GM12878 (cell line): ENCODE results near the gene NOL12. TPM values are rescaled to one million over a fixed set of nuclear protein-coding genes. Genes with fewer than 3 reads are reported as not detected.
A peak's percentile ranks its signal among the peaks of the same experiment; 100 is the strongest.

Source experiments
- ATF7 ChIP-seq: fragments of 450-650 bp; IDR thresholded peaks from 2 replicates; pipeline ENCODE4 v1.6.1; 2016; ENCODE audit warnings: low read depth, mild to moderate bottlenecking
- CBX5 ChIP-seq: sonication (generic); IDR thresholded peaks from 2 replicates; pipeline ENCODE4 v1.6.1; 2016; ENCODE audit warnings: low read depth, moderate library complexity, mild to moderate bottlenecking, inconsistent platforms
- EGR1 ChIP-seq, 2 experiments: IDR thresholded peaks; 1 replicate in 1 of 2; 2 replicates in 1 of 2; pipeline ENCODE4 v1.6.1; 2011 to 2012; ENCODE audit warnings: low read depth in 2 of 2, low read length in 2 of 2, borderline replicate concordance in 1 of 2, mild to moderate bottlenecking in 1 of 2, moderate library complexity in 1 of 2
- FOXK2 ChIP-seq: fragments of 450-650 bp; IDR thresholded peaks from 2 replicates; pipeline ENCODE4 v1.6.1; 2017; ENCODE audit warnings: mild to moderate bottlenecking, moderate library complexity
- GATAD2B ChIP-seq: fragments of 450-650 bp; conservative IDR thresholded peaks from 2 replicates; pipeline ENCODE4 v1.6.1; 2017; ENCODE audit warnings: low read depth, mild to moderate bottlenecking, moderate library complexity
- HCFC1 ChIP-seq: fragments of 150-350 bp; IDR thresholded peaks from 2 replicates; pipeline ENCODE4 v1.6.1; 2014; ENCODE audit warnings: low read length
- HDAC2 ChIP-seq: fragments of 200-600 bp; sonication (generic); IDR thresholded peaks from 2 replicates; pipeline ENCODE4 v1.6.1; 2017
- HDGF ChIP-seq: fragments of 450-650 bp; IDR thresholded peaks from 2 replicates; pipeline ENCODE4 v1.6.1; 2016; ENCODE audit warnings: antibody characterized with exemption
- MEF2B ChIP-seq: fragments of 450-650 bp; IDR thresholded peaks from 2 replicates; pipeline ENCODE4 v1.6.1; 2018; ENCODE audit warnings: mild to moderate bottlenecking, moderate library complexity; ENCODE audit not compliant: partially characterized antibody, poor library complexity, severe bottlenecking
- MTA3 ChIP-seq: IDR thresholded peaks from 2 replicates; pipeline ENCODE4 v1.6.1; 2012; ENCODE audit warnings: low read length, inconsistent platforms, borderline replicate concordance
- POLR2A ChIP-seq: IDR thresholded peaks from 2 replicates; pipeline ENCODE4 v1.6.1; 2011; ENCODE audit warnings: low read depth, mild to moderate bottlenecking, low read length
- RAD51 ChIP-seq: fragments of 450-650 bp; IDR thresholded peaks from 2 replicates; pipeline ENCODE4 v1.6.1; 2016; ENCODE audit warnings: moderate library complexity, mild to moderate bottlenecking, inconsistent platforms
- SMC3 ChIP-seq: IDR thresholded peaks from 2 replicates; pipeline ENCODE4 v1.6.1; 2011; ENCODE audit warnings: low read length, improper control_type of control experiment, borderline replicate concordance
- SREBF2 ChIP-seq: IDR thresholded peaks from 2 replicates; pipeline ENCODE4 v1.6.1; 2012; ENCODE audit warnings: mild to moderate bottlenecking, low read length
- SUPT20H ChIP-seq: IDR thresholded peaks from 2 replicates; pipeline ENCODE4 v1.6.1; 2011; ENCODE audit warnings: low read depth, mild to moderate bottlenecking, low read length, moderate library complexity, borderline replicate concordance; ENCODE audit not compliant: control insufficient read depth
- TCF3 ChIP-seq: IDR thresholded peaks from 2 replicates; pipeline ENCODE4 v1.6.1; 2012; ENCODE audit warnings: low read depth, mild to moderate bottlenecking, low read length, borderline replicate concordance; ENCODE audit not compliant: insufficient read depth
- polyA plus RNA-seq, 11 experiments: library from polyadenylated mRNA; depleted of rRNA in 4 of 11; unstranded in 6 of 11; stranded (reverse) in 5 of 11; fragments of >200 nt; fragmentation: Nextera tagmentation in 4 of 11; fragmentation: Illumina TruSeq in 1 of 11; extraction: Ambion mirVana in 4 of 11; extraction: Trizol in 1 of 11; gene quantifications; 1 replicate in 1 of 11; 2 replicates in 10 of 11; pipeline versions ENCODE4 v1.2.1 to v1.2.3, GENCODE V29; 2011 to 2016; ENCODE audit warnings: inconsistent platforms in 2 of 11, missing spikeins in 2 of 11, low read depth in 1 of 11
- total RNA-seq, 4 experiments: library from RNA; depleted of rRNA in 3 of 4; stranded (reverse); fragments of >200 nt in 3 of 4; fragmentation: Illumina TruSeq in 1 of 4; extraction: Trizol in 1 of 4; gene quantifications; 2 replicates each; pipeline versions ENCODE4 v1.2.1 to v1.2.3, GENCODE V29; 2013 to 2021
- TF ChIP-seq, protein P1 (sequence below): fragments of 450-650 bp; IDR thresholded peaks from 2 replicates; pipeline ENCODE4 v1.6.1; 2018; ENCODE audit warnings: borderline replicate concordance, mild to moderate bottlenecking; ENCODE audit not compliant: partially characterized antibody
- TF ChIP-seq, protein P2 (sequence below): fragments of 450-650 bp; IDR thresholded peaks from 2 replicates; pipeline ENCODE4 v1.6.1; 2016; ENCODE audit warnings: mild to moderate bottlenecking
- TF ChIP-seq, protein P3 (sequence below): fragments of 450-650 bp; IDR thresholded peaks from 2 replicates; pipeline ENCODE4 v1.6.1; 2017; ENCODE audit warnings: mild to moderate bottlenecking, moderate library complexity
- TF ChIP-seq, protein P4 (sequence below): fragments of 450-650 bp; formaldehyde crosslinking; IDR thresholded peaks from 2 replicates; pipeline ENCODE4 v1.4.0; 2020; ENCODE audit warnings: mild to moderate bottlenecking, moderate library complexity

NOL12 gene
- total and polyA plus RNA-seq, 10 of the 15 experiments (the other 5 are each of a cell fraction or from before 2014, with no cell fraction given) = 3.3 to 69.4 (median 41.1) TPM

DNA sequence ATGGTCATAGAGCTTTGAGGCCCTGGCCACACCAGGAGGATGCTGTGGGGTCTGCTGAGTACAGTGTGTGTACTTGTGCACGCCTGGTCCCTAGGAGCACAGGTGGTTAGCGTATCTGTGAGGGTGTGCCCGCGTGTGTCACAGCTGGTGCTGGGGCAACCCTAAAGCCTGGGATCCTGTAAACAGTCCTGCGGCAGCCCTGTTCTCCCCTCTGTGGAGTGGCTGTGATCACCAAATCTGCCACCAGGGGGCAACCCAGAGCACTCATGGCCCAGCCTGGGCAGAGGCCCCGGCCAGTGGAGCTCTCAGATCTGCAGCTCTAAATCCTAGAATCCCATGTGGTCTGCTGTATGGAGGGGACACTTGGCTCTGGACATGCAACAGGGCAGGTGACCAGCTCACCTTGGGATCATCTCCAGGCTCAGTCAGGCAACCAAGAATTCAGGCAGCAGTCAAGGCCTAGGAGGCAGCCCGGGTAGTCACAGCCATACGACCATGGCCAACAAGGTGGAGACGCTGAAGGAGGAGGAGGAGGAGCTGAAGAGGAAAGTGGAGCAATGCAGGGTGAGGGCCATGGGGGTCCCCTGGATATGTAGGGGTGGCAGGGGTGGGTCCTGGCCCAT is 42.8 kb upstream of the NOL12 start (continued):
- TF ChIP-seq MEF2B (no peak), SMC3 (peak; percentile 85), SUPT20H (no peak), HCFC1 (no peak; the same call in 1 of the 2 replicates), ATF7 (no peak), SREBF2 (no peak), HDGF (peak; percentile 74; the same call in 1 of the 2 replicates), TCF3 (no peak), CBX5 (no peak), RAD51 (no peak), GATAD2B (no peak), MTA3 (no peak), HDAC2 (no peak), FOXK2 (no peak), EGR1 (IDR thresholded peaks at IDR 0.05; ENCODE audit: borderline replicate concordance in 1 of 2, low read depth in 2 of 2, low read length in 2 of 2) (no peak), POLR2A (no peak)
- TF ChIP-seq, protein P1, sequence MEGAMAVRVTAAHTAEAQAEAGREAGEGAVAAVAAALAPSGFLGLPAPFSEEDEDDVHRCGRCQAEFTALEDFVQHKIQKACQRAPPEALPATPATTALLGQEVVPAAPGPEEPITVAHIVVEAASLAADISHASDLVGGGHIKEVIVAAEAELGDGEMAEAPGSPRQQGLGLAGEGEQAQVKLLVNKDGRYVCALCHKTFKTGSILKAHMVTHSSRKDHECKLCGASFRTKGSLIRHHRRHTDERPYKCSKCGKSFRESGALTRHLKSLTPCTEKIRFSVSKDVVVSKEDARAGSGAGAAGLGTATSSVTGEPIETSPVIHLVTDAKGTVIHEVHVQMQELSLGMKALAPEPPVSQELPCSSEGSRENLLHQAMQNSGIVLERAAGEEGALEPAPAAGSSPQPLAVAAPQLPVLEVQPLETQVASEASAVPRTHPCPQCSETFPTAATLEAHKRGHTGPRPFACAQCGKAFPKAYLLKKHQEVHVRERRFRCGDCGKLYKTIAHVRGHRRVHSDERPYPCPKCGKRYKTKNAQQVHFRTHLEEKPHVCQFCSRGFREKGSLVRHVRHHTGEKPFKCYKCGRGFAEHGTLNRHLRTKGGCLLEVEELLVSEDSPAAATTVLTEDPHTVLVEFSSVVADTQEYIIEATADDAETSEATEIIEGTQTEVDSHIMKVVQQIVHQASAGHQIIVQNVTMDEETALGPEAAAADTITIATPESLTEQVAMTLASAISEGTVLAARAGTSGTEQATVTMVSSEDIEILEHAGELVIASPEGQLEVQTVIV = no peak
- TF ChIP-seq, protein P2, sequence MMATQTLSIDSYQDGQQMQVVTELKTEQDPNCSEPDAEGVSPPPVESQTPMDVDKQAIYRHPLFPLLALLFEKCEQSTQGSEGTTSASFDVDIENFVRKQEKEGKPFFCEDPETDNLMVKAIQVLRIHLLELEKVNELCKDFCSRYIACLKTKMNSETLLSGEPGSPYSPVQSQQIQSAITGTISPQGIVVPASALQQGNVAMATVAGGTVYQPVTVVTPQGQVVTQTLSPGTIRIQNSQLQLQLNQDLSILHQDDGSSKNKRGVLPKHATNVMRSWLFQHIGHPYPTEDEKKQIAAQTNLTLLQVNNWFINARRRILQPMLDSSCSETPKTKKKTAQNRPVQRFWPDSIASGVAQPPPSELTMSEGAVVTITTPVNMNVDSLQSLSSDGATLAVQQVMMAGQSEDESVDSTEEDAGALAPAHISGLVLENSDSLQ = no peak
- TF ChIP-seq, protein P3, sequence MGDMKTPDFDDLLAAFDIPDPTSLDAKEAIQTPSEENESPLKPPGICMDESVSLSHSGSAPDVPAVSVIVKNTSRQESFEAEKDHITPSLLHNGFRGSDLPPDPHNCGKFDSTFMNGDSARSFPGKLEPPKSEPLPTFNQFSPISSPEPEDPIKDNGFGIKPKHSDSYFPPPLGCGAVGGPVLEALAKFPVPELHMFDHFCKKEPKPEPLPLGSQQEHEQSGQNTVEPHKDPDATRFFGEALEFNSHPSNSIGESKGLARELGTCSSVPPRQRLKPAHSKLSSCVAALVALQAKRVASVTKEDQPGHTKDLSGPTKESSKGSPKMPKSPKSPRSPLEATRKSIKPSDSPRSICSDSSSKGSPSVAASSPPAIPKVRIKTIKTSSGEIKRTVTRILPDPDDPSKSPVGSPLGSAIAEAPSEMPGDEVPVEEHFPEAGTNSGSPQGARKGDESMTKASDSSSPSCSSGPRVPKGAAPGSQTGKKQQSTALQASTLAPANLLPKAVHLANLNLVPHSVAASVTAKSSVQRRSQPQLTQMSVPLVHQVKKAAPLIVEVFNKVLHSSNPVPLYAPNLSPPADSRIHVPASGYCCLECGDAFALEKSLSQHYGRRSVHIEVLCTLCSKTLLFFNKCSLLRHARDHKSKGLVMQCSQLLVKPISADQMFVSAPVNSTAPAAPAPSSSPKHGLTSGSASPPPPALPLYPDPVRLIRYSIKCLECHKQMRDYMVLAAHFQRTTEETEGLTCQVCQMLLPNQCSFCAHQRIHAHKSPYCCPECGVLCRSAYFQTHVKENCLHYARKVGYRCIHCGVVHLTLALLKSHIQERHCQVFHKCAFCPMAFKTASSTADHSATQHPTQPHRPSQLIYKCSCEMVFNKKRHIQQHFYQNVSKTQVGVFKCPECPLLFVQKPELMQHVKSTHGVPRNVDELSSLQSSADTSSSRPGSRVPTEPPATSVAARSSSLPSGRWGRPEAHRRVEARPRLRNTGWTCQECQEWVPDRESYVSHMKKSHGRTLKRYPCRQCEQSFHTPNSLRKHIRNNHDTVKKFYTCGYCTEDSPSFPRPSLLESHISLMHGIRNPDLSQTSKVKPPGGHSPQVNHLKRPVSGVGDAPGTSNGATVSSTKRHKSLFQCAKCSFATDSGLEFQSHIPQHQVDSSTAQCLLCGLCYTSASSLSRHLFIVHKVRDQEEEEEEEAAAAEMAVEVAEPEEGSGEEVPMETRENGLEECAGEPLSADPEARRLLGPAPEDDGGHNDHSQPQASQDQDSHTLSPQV = no peak
- TF ChIP-seq, protein P4, sequence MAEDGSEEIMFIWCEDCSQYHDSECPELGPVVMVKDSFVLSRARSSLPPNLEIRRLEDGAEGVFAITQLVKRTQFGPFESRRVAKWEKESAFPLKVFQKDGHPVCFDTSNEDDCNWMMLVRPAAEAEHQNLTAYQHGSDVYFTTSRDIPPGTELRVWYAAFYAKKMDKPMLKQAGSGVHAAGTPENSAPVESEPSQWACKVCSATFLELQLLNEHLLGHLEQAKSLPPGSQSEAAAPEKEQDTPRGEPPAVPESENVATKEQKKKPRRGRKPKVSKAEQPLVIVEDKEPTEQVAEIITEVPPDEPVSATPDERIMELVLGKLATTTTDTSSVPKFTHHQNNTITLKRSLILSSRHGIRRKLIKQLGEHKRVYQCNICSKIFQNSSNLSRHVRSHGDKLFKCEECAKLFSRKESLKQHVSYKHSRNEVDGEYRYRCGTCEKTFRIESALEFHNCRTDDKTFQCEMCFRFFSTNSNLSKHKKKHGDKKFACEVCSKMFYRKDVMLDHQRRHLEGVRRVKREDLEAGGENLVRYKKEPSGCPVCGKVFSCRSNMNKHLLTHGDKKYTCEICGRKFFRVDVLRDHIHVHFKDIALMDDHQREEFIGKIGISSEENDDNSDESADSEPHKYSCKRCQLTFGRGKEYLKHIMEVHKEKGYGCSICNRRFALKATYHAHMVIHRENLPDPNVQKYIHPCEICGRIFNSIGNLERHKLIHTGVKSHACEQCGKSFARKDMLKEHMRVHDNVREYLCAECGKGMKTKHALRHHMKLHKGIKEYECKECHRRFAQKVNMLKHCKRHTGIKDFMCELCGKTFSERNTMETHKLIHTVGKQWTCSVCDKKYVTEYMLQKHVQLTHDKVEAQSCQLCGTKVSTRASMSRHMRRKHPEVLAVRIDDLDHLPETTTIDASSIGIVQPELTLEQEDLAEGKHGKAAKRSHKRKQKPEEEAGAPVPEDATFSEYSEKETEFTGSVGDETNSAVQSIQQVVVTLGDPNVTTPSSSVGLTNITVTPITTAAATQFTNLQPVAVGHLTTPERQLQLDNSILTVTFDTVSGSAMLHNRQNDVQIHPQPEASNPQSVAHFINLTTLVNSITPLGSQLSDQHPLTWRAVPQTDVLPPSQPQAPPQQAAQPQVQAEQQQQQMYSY (CRISPR knock-in tag) = no peak
